ENCODE results near the gene STXBP1. TPM values are rescaled to one million over a fixed set of nuclear protein-coding genes. Genes with fewer than 3 reads are reported as not detected.
A peak's percentile ranks its signal among the peaks of the same experiment; 100 is the strongest.

STXBP1 gene
- total and polyA plus RNA-seq, 8 donors = 5.2 to 77.7 (median 17.6) TPM

DNA sequence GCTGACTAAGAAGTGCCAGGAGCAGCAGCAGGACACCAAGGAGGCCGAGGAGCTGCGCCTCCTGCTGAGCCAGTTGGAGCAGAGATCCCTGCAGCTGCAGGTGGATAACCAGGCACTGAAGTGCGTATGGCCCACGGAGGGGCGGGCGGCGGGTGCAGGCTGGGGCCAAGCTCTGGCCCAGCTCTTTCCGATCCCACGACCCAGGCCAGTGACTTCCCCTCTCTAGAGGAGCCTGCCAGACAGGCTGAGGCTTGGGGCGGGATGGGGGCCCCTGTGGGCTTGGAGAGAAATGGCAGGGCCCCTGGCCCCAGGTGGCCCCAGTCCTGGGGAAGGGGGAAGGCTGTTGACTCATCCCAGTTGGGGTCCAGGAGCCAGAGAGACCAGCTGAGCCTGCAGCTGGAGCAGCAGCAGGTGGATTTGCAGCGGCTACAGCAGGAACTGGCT is 99.8 kb downstream of the STXBP1 start:
- Histone ChIP-seq H3K36me3 (no peaks in the 10 kb centered on the region), H3K9me3 (no peaks in the 10 kb centered on the region), H3K4me1 (peaks cover 16 to 25% (median 22%) of the 10 kb centered on the region in 4 donors), H3K4me3 (no peak overlapping the region), H3K27me3 (no peaks in the 10 kb centered on the region), H3K27ac (no peak overlapping the region)
- WGBS, 5 donors = 82 to 89% (median 87%) methylated on average over 10 to 11 of the region's 11 CpGs
- intact Hi-C loops (cut with DNase I; ENCODE audit: low total_unique reads) = no loop called here
- no peak for DNase-seq
- TF ChIP-seq, protein P1, sequence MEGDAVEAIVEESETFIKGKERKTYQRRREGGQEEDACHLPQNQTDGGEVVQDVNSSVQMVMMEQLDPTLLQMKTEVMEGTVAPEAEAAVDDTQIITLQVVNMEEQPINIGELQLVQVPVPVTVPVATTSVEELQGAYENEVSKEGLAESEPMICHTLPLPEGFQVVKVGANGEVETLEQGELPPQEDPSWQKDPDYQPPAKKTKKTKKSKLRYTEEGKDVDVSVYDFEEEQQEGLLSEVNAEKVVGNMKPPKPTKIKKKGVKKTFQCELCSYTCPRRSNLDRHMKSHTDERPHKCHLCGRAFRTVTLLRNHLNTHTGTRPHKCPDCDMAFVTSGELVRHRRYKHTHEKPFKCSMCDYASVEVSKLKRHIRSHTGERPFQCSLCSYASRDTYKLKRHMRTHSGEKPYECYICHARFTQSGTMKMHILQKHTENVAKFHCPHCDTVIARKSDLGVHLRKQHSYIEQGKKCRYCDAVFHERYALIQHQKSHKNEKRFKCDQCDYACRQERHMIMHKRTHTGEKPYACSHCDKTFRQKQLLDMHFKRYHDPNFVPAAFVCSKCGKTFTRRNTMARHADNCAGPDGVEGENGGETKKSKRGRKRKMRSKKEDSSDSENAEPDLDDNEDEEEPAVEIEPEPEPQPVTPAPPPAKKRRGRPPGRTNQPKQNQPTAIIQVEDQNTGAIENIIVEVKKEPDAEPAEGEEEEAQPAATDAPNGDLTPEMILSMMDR (IDR thresholded peaks at IDR 0.05) = no peak
- no peak for TF ChIP-seq POLR2A (IDR thresholded peaks at IDR 0.05)
- no peak for TF ChIP-seq EP300 (IDR thresholded peaks at IDR 0.05)
- no peak for TF ChIP-seq POLR2AphosphoS5 (IDR thresholded peaks at IDR 0.05)

DNA sequence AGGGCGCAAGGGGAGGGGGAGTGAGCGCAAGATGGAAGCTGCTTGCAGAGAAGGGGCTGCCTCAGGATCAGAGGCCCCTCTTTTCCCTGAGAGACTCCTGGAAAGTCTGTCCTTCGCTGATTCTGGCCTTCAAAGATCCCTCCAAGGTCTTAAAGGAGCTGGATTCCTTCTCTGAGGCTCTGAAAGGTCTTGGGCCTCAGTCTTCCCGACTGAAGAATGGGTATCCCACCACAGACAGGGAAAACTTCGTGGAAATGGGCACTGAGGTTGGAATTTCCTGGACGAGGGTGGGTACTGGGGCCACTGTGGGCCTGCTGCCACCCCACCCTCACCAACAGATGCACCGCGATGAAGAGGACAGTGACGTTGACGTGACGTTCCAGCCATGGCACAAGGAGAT is 100.3 kb downstream of the STXBP1 start:
- Histone ChIP-seq H3K9me3 (no peaks in the 10 kb centered on the region), H3K27me3 (no peaks in the 10 kb centered on the region), H3K36me3 (no peaks in the 10 kb centered on the region), H3K4me1 (peaks cover 16 to 25% (median 22%) of the 10 kb centered on the region in 4 donors), H3K27ac (no peak overlapping the region), H3K4me3 (no peak overlapping the region)
- WGBS, 5 donors = 88 to 93% (median 92%) methylated on average over 11 of the region's 11 CpGs
- intact Hi-C loops (cut with DNase I; ENCODE audit: low total_unique reads) = no loop called here
- no peak for DNase-seq
- TF ChIP-seq POLR2AphosphoS5 (IDR thresholded peaks at IDR 0.05) = no peak
- TF ChIP-seq, protein P1 (IDR thresholded peaks at IDR 0.05) = no peak
- TF ChIP-seq POLR2A (IDR thresholded peaks at IDR 0.05) = no peak
- no peak for TF ChIP-seq EP300 (IDR thresholded peaks at IDR 0.05)

DNA sequence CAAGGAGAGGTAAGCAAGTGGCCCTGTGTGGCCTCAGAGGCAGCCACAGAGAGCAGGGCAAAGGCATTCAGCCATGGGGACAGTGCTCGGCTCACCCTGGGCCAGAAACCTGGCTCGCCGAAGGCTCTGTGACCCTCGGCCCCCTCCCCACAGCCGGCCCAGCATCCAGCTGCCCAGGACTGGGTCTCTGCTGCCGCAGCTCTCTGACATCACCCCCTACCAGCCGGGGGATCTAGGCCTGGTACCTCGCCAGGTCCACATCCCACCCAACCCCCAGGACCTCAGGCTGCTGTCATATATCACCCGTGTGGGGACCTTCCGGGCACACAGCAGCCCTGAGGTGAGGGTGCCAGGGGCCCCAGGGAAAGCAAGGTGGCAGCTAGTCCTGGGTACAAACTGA is 100.8 kb downstream of the STXBP1 start:
- Histone ChIP-seq H3K4me1 (peaks cover 16 to 25% (median 22%) of the 10 kb centered on the region in 4 donors), H3K9me3 (no peaks in the 10 kb centered on the region), H3K27me3 (no peaks in the 10 kb centered on the region), H3K27ac (no peak overlapping the region), H3K4me3 (no peak overlapping the region), H3K36me3 (no peaks in the 10 kb centered on the region)
- TF ChIP-seq, protein P1 (IDR thresholded peaks at IDR 0.05) = no peak
- TF ChIP-seq POLR2AphosphoS5 (IDR thresholded peaks at IDR 0.05) = no peak
- WGBS, 5 donors = 95 to 96% (median 95%) methylated on average over 10 of the region's 10 CpGs; no CpG with 5 or more reads in 2 of the 5 donors
- intact Hi-C loops (cut with DNase I; ENCODE audit: low total_unique reads) = no loop called here
- no peak for DNase-seq

DNA sequence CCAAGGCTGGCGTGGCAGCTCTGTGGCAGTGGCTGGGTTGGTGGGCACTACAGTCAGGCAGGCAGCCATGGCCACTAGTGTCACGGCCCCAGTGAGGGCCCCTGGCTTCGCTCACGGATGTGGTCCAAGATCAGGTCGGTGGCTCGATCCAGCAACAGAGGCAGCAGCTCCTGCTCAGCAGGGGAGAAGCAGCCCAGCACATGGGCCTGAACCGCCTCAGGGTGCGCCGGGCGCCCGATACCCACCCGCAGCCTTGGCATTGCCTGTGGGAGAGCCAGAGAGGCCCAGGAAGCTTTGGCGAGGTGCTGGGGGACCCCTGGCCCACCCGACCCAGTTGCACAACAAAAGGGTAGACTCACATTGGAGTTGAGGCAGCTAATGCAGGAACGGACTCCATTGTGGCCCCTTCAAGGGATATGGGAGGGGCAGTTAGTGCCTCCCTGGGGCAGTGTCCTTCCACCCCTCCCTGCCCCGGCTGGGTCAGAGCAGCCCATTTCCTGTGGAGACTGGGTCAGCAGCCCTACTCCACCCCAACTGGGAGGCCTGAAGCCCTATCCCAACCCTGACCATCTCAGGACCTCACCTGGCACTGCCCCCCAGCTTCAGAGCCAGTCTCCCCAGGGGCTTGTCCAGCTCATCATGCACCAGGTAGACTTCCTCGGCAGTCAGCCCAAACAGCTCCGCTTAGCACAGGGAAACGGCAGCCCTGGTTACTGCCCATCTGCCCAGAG is 102.1 kb downstream of the STXBP1 start:
- TF ChIP-seq POLR2A (IDR thresholded peaks at IDR 0.05) (no peak), EP300 (IDR thresholded peaks at IDR 0.05) (no peak), POLR2AphosphoS5 (IDR thresholded peaks at IDR 0.05) (no peak)
- TF ChIP-seq, protein P1 (IDR thresholded peaks at IDR 0.05) = no peak
- Histone ChIP-seq H3K27ac (peak overlapping the region in 1 of 5 donors; percentile 89), H3K4me3 (peak overlapping the region; percentile 62 to 85 (median 71)), H3K9me3 (no peaks in the 10 kb centered on the region), H3K4me1 (peaks cover 16 to 25% (median 22%) of the 10 kb centered on the region in 4 donors), H3K27me3 (no peaks in the 10 kb centered on the region), H3K36me3 (no peaks in the 10 kb centered on the region)
- DNase-seq = no peak
- WGBS, 5 donors = 62 to 83% (median 79%) methylated on average over 10 to 19 of the region's 19 CpGs
- intact Hi-C loops (cut with DNase I; ENCODE audit: low total_unique reads) = no loop called here

Measured in stomach (tissue), 9 donors.